Activated CD4-positive, alpha-beta memory T cell treated with anti-CD3 and anti-CD28 coated beads for 36 hours (primary cell): ENCODE measurements around the gene VSTM5. TPM values are rescaled to one million over a fixed set of nuclear protein-coding genes. Genes with fewer than 3 reads are reported as not detected.

ENCODE experiments used
- CTCF ChIA-PET: fragments of 350-600 bp; sonication (Branson Sonifier 250); formaldehyde crosslinking; loops from one replicate; lab custom pipeline; 2021; ENCODE audit warnings: antibody characterized with exemption, inconsistent platforms; lab: Charles Lee
- POLR2A ChIA-PET: fragments of 350-600 bp; sonication (Branson Sonifier 250); formaldehyde crosslinking; loops from one replicate; lab custom pipeline; 2021; ENCODE audit warnings: antibody characterized with exemption; lab: Charles Lee
- DNase-seq: peaks from one replicate; pipeline ENCODE4 v3.0.0-alpha.2; 2020
- H3K27ac Mint-ChIP-seq: one replicate; pipeline ENCODE4 v1.8.0; 2021; ENCODE audit warnings: mixed read lengths
- H3K27me3 Mint-ChIP-seq: one replicate; pipeline ENCODE4 v1.8.0; 2021; ENCODE audit warnings: mixed read lengths
- H3K36me3 Mint-ChIP-seq: one replicate; pipeline ENCODE4 v1.8.0; 2021; ENCODE audit warnings: mixed read lengths
- H3K4me1 Mint-ChIP-seq: one replicate; pipeline ENCODE4 v1.8.0; 2021; ENCODE audit warnings: low read depth, mixed read lengths
- H3K4me3 Mint-ChIP-seq: one replicate; pipeline ENCODE4 v1.8.0; 2021; ENCODE audit warnings: mild to moderate bottlenecking, mixed read lengths
- H3K9me3 Mint-ChIP-seq: one replicate; pipeline ENCODE4 v1.8.0; 2021; ENCODE audit warnings: mixed read lengths
- intact Hi-C: fragments of 100-400 bp; cut with micrococcal nuclease; formaldehyde crosslinking; loops from one replicate; pipeline ENCODE4 v1.15.1; 2023
- total RNA-seq, 2 experiments: library from RNA; stranded (reverse); gene quantifications; one replicate each; pipeline ENCODE4 v1.2.3, GENCODE V29; 2021

Gene VSTM5
- total RNA-seq, 2 experiments from 2014 or later: not detected

- Mint-ChIP-seq H3K27ac (no peak overlapping the region), H3K4me1 (no peaks in the 10 kb centered on the region), H3K4me3 (no peak overlapping the region), H3K9me3 (no peaks in the 10 kb centered on the region), H3K36me3 (no peaks in the 10 kb centered on the region), H3K27me3 (no peaks in the 10 kb centered on the region)
- CTCF ChIA-PET: no interaction called here
- no peak for DNase-seq
- POLR2A ChIA-PET: no interaction called here
- intact Hi-C loops: no loop called here
These were observed 10.2 kb downstream of the VSTM5 start for GRCh38 chr11:93840180-93840579.

GRCh38 chr11:93838967-93839366 is 11.5 kb downstream of the VSTM5 start:
- H3K36me3 Mint-ChIP-seq: no peaks in the 10 kb centered on the region
- H3K4me3 Mint-ChIP-seq: no peak overlapping the region
- H3K27ac Mint-ChIP-seq: no peak overlapping the region
- no peak for DNase-seq
- intact Hi-C loops: no loop called here
- ChIA-PET POLR2A (no interaction called here), CTCF (no interaction called here)
- H3K4me1 Mint-ChIP-seq: no peaks in the 10 kb centered on the region
- no peaks in the 10 kb centered on the region for H3K9me3 Mint-ChIP-seq
- H3K27me3 Mint-ChIP-seq: no peaks in the 10 kb centered on the region

- DNase-seq: no peak
- no peak overlapping the region for H3K4me3 Mint-ChIP-seq
- H3K27ac Mint-ChIP-seq: no peak overlapping the region
- H3K36me3 Mint-ChIP-seq: no peaks in the 10 kb centered on the region
- intact Hi-C loops: no loop called here
- H3K9me3 Mint-ChIP-seq: no peaks in the 10 kb centered on the region
- ChIA-PET CTCF (no interaction called here), POLR2A (no interaction called here)
- H3K4me1 Mint-ChIP-seq: no peaks in the 10 kb centered on the region
- H3K27me3 Mint-ChIP-seq: peaks cover 1% of the 10 kb centered on the region
These were observed 17.6 kb downstream of the VSTM5 start for GRCh38 chr11:93832780-93833179.

- Mint-ChIP-seq H3K4me1 (no peaks in the 10 kb centered on the region), H3K9me3 (no peaks in the 10 kb centered on the region), H3K27me3 (peaks cover 4% of the 10 kb centered on the region), H3K4me3 (no peak overlapping the region), H3K27ac (no peak overlapping the region), H3K36me3 (no peaks in the 10 kb centered on the region)
- intact Hi-C loops: no loop called here
- POLR2A ChIA-PET: no interaction called here
- CTCF ChIA-PET: no interaction called here
- DNase-seq: no peak
These were observed 18.9 kb downstream of the VSTM5 start for GRCh38 chr11:93831343-93832127.

- no peaks in the 10 kb centered on the region for H3K36me3 Mint-ChIP-seq
- CTCF ChIA-PET: no interaction called here
- POLR2A ChIA-PET: no interaction called here
- no peak for DNase-seq
- no peak overlapping the region for H3K4me3 Mint-ChIP-seq
- intact Hi-C loops: no loop called here
- H3K27me3 Mint-ChIP-seq: peaks cover 4% of the 10 kb centered on the region
- H3K9me3 Mint-ChIP-seq: no peaks in the 10 kb centered on the region
- H3K27ac Mint-ChIP-seq: no peak overlapping the region
- H3K4me1 Mint-ChIP-seq: no peaks in the 10 kb centered on the region
These were observed 20.8 kb downstream of the VSTM5 start for GRCh38 chr11:93829598-93829997.

GRCh38 chr11:93827363-93827762 is 23.1 kb downstream of the VSTM5 start:
- Mint-ChIP-seq H3K4me1 (no peaks in the 10 kb centered on the region), H3K27me3 (peaks cover 4% of the 10 kb centered on the region), H3K27ac (no peak overlapping the region), H3K4me3 (no peak overlapping the region), H3K36me3 (no peaks in the 10 kb centered on the region), H3K9me3 (no peaks in the 10 kb centered on the region)
- DNase-seq: no peak
- intact Hi-C loops: no loop called here
- ChIA-PET CTCF (no interaction called here), POLR2A (interaction anchor here (0.7 kb wide), 1 partner anchor 1200 kb away, joined by 3 read pairs; no protein-coding TSS in a partner anchor)

- Mint-ChIP-seq H3K27me3 (peaks cover 3% of the 10 kb centered on the region), H3K9me3 (no peaks in the 10 kb centered on the region), H3K27ac (no peak overlapping the region), H3K36me3 (peaks cover 2% of the 10 kb centered on the region), H3K4me1 (no peaks in the 10 kb centered on the region), H3K4me3 (no peak overlapping the region)
- no peak for DNase-seq
- ChIA-PET CTCF (no interaction called here), POLR2A (no interaction called here)
- intact Hi-C loops: no loop called here
These were observed 27.2 kb downstream of the VSTM5 start for GRCh38 chr11:93823210-93823609.

GRCh38 chr11:93822359-93822758 is 28.1 kb downstream of the VSTM5 start:
- H3K9me3 Mint-ChIP-seq: no peaks in the 10 kb centered on the region
- no peak for DNase-seq
- no peaks in the 10 kb centered on the region for H3K4me1 Mint-ChIP-seq
- peaks cover 2% of the 10 kb centered on the region for H3K36me3 Mint-ChIP-seq
- H3K4me3 Mint-ChIP-seq: no peak overlapping the region
- CTCF ChIA-PET: no interaction called here
- POLR2A ChIA-PET: no interaction called here
- no peak overlapping the region for H3K27ac Mint-ChIP-seq
- H3K27me3 Mint-ChIP-seq: peaks cover under 1% of the 10 kb centered on the region
- intact Hi-C loops: no loop called here

GRCh38 chr11:93821617-93822016 is 28.8 kb downstream of the VSTM5 start:
- no peak for DNase-seq
- no peaks in the 10 kb centered on the region for H3K4me1 Mint-ChIP-seq
- no peaks in the 10 kb centered on the region for H3K27me3 Mint-ChIP-seq
- CTCF ChIA-PET: no interaction called here
- intact Hi-C loops: no loop called here
- H3K36me3 Mint-ChIP-seq: peaks cover 2% of the 10 kb centered on the region
- H3K27ac Mint-ChIP-seq: no peak overlapping the region
- POLR2A ChIA-PET: no interaction called here
- H3K4me3 Mint-ChIP-seq: no peak overlapping the region
- H3K9me3 Mint-ChIP-seq: no peaks in the 10 kb centered on the region

- Mint-ChIP-seq H3K36me3 (peaks cover 5% of the 10 kb centered on the region), H3K4me3 (no peak overlapping the region), H3K9me3 (no peaks in the 10 kb centered on the region), H3K27ac (no peak overlapping the region), H3K4me1 (no peaks in the 10 kb centered on the region), H3K27me3 (no peaks in the 10 kb centered on the region)
- DNase-seq: no peak
- intact Hi-C loops: no loop called here
- CTCF ChIA-PET: no interaction called here
- POLR2A ChIA-PET: no interaction called here
These were observed 29.6 kb downstream of the VSTM5 start for GRCh38 chr11:93820847-93821246.

GRCh38 chr11:93819966-93820695 is 30.3 kb downstream of the VSTM5 start:
- ChIA-PET CTCF (no interaction called here), POLR2A (no interaction called here)
- intact Hi-C loops: no loop called here
- no peak overlapping the region for H3K27ac Mint-ChIP-seq
- H3K36me3 Mint-ChIP-seq: peaks cover 8% of the 10 kb centered on the region
- H3K4me3 Mint-ChIP-seq: no peak overlapping the region
- DNase-seq: no peak
- H3K27me3 Mint-ChIP-seq: no peaks in the 10 kb centered on the region
- no peaks in the 10 kb centered on the region for H3K9me3 Mint-ChIP-seq
- H3K4me1 Mint-ChIP-seq: no peaks in the 10 kb centered on the region

- POLR2A ChIA-PET: no interaction called here
- H3K27me3 Mint-ChIP-seq: no peaks in the 10 kb centered on the region
These were observed 32.7 kb downstream of the VSTM5 start for GRCh38 chr11:93817426-93818348.

More at GRCh38 chr11:93817426-93818348, 32.7 kb downstream of the VSTM5 start:
- Mint-ChIP-seq H3K27ac (no peak overlapping the region), H3K4me3 (no peak overlapping the region), H3K36me3 (peaks cover 22% of the 10 kb centered on the region), H3K4me1 (no peaks in the 10 kb centered on the region), H3K9me3 (no peaks in the 10 kb centered on the region)
- intact Hi-C loops: no loop called here
- no peak for DNase-seq
- CTCF ChIA-PET: no interaction called here
